Vagina (tissue), 2 donors: ENCODE data around the gene ZFHX3. TPM values are rescaled to one million over a fixed set of nuclear protein-coding genes. Genes with fewer than 3 reads are reported as not detected.

Source experiments
- DNase-seq, 2 donors: peaks; one replicate each; pipeline ENCODE4 v3.0.0-alpha.2; 2017; ENCODE audit errors: extremely low spot score in 2 of 2
- H3K27ac ChIP-seq: fragments of 200-600 bp; sonication (generic); one replicate; pipeline ENCODE4 v1.5.1; 2019
- H3K27me3 ChIP-seq: fragments of 200-600 bp; sonication (generic); one replicate; pipeline ENCODE4 v1.5.1; 2019
- H3K36me3 ChIP-seq, 2 donors: fragments of 200-600 bp; sonication (generic); one replicate each; pipeline ENCODE4 v1.5.1; 2017 to 2019
- H3K4me1 ChIP-seq: fragments of 200-600 bp; sonication (generic); one replicate; pipeline ENCODE4 v1.5.1; 2019
- H3K4me3 ChIP-seq, 2 donors: fragments of 200-600 bp; sonication (generic); 1 replicate in 1 of 2; 2 replicates in 1 of 2; pipeline ENCODE4 v1.5.1; 2016 to 2019
- H3K9me3 ChIP-seq: fragments of 200-600 bp; sonication (generic); one replicate; pipeline ENCODE4 v1.5.1; 2019
- POLR2A ChIP-seq, 2 donors: fragments of 450-650 bp; IDR thresholded peaks; one replicate each; pipeline ENCODE4 v1.6.1; 2017; ENCODE audit warnings: antibody characterized with exemption in 2 of 2, mild to moderate bottlenecking in 2 of 2, moderate library complexity in 2 of 2
- POLR2AphosphoS5 ChIP-seq, 2 donors: sonication (generic); formaldehyde crosslinking; IDR thresholded peaks; one replicate each; pipeline ENCODE4 v1.9.0; 2017; ENCODE audit warnings: antibody characterized with exemption in 2 of 2, mild to moderate bottlenecking in 2 of 2, low read depth in 1 of 2; ENCODE audit not compliant: insufficient read depth in 1 of 2
- intact Hi-C: fragments of 100-400 bp; cut with DNase I; formaldehyde crosslinking; loops from one replicate; pipeline ENCODE4 v1.15.1; 2023
- total RNA-seq: library from RNA; depleted of rRNA; stranded (reverse); fragments of >200 nt; gene quantifications from one replicate; pipeline ENCODE4 v1.2.3, GENCODE V29; 2016
- TF ChIP-seq, protein P1 (sequence below), 3 experiments: fragments of 450-650 bp in 2 of 3; fragments of 200-600 bp in 1 of 3; sonication (generic) in 1 of 3; IDR thresholded peaks; one replicate each; pipeline ENCODE4 v1.5.1; 2017 to 2019; ENCODE audit warnings: antibody characterized with exemption in 3 of 3, mild to moderate bottlenecking in 2 of 3, moderate library complexity in 2 of 3

Gene ZFHX3
- total RNA-seq, 1 donor from 2014 or later, result 28.0 TPM

DNA sequence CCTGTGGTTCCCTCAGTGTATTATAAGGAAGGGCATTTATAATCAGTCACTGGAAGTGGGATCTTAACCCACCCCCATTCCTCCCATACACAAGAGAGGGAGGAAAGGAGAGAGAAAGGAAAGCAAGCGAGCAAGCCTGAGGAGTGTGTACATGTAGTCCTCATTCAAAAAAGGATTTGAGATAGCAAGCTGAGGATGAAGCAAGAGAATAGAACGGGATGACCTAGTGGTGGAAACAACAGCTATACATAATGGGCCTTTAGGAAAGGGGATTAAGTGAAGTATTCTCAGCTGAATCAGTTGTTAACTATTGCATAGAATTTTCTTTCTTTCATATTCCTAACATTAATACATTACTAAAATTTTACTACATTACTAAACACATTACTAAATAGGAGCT is 281.4 kb downstream of the ZFHX3 start:
- no peak for DNase-seq
- H3K27me3 ChIP-seq, result no peaks in the 10 kb centered on the region
- no peaks in the 10 kb centered on the region for H3K4me1 ChIP-seq
- no peaks in the 10 kb centered on the region for H3K9me3 ChIP-seq
- H3K4me3 ChIP-seq, result no peak overlapping the region
- H3K36me3 ChIP-seq, result no peaks in the 10 kb centered on the region
- H3K27ac ChIP-seq, result no peak overlapping the region
- TF ChIP-seq, protein P1, sequence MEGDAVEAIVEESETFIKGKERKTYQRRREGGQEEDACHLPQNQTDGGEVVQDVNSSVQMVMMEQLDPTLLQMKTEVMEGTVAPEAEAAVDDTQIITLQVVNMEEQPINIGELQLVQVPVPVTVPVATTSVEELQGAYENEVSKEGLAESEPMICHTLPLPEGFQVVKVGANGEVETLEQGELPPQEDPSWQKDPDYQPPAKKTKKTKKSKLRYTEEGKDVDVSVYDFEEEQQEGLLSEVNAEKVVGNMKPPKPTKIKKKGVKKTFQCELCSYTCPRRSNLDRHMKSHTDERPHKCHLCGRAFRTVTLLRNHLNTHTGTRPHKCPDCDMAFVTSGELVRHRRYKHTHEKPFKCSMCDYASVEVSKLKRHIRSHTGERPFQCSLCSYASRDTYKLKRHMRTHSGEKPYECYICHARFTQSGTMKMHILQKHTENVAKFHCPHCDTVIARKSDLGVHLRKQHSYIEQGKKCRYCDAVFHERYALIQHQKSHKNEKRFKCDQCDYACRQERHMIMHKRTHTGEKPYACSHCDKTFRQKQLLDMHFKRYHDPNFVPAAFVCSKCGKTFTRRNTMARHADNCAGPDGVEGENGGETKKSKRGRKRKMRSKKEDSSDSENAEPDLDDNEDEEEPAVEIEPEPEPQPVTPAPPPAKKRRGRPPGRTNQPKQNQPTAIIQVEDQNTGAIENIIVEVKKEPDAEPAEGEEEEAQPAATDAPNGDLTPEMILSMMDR (IDR thresholded peaks at IDR 0.05), result no peak
- TF ChIP-seq POLR2A (IDR thresholded peaks at IDR 0.05) (no peak), POLR2AphosphoS5 (IDR thresholded peaks at IDR 0.05; ENCODE audit: insufficient read depth in 1 of 2, low read depth in 1 of 2) (no peak)
- intact Hi-C loops, result no loop called here

DNA sequence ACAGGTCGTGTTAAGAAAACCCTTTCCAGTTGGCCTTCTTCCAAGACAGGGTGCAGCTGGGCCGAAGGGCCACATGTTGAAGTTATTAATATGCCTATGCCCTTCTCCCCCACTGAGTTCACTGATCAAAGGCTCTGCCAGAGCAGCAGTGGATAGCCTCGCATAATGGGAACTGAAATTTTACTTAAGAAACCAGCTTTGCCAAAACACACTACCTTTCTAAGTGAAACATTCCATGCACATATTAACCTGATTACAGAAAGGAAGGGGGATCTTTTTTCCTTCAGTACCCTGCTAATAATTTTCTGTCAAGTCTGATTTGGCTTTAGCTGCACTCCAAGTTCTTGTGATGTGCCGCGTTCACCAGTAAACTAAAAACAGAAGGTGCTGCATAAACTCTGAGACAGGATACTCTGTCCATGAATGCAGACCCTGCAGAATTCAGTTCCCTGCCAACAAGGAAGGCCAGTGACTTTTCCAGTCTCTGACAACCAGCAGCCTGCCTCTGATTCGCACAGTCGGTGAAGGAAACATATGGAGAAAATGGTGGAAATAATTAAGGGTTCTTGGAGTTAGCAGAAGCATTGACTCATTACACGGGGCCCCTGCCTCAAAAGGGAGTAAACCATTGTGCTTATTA is 283.8 kb downstream of the ZFHX3 start:
- Histone ChIP-seq H3K9me3 (no peaks in the 10 kb centered on the region), H3K27me3 (no peaks in the 10 kb centered on the region), H3K36me3 (no peaks in the 10 kb centered on the region), H3K4me1 (no peaks in the 10 kb centered on the region), H3K27ac (no peak overlapping the region), H3K4me3 (no peak overlapping the region)
- no peak for DNase-seq
- no peak for TF ChIP-seq POLR2AphosphoS5 (IDR thresholded peaks at IDR 0.05; ENCODE audit: insufficient read depth in 1 of 2, low read depth in 1 of 2)
- no peak for TF ChIP-seq POLR2A (IDR thresholded peaks at IDR 0.05)
- TF ChIP-seq, protein P1 (IDR thresholded peaks at IDR 0.05), result no peak
- intact Hi-C loops, result no loop called here

DNA sequence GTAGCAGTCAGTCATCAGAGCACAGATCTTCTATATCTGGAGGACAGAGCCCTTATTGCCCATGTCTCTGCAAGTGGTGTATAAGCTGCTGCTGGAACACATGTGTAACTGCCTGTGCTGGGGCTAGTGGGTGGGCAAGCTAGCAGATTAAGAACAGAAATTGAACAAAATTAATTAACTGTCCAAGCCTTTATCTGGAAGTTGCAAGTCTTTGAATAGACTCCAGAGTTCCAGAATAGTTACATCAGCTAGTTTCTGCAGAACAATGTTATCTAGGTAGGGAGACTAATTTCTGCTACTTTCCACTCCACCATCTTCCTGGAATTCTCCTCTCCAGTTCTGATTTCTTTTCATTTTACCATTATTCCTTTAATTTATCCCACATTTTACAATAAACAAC is 287.3 kb downstream of the ZFHX3 start:
- no peak overlapping the region for H3K27ac ChIP-seq
- TF ChIP-seq POLR2A (IDR thresholded peaks at IDR 0.05), result no peak
- TF ChIP-seq, protein P1 (IDR thresholded peaks at IDR 0.05), result no peak
- TF ChIP-seq POLR2AphosphoS5 (IDR thresholded peaks at IDR 0.05; ENCODE audit: insufficient read depth in 1 of 2, low read depth in 1 of 2), result no peak
- H3K9me3 ChIP-seq, result no peaks in the 10 kb centered on the region
- no peaks in the 10 kb centered on the region for H3K36me3 ChIP-seq
- H3K4me1 ChIP-seq, result no peaks in the 10 kb centered on the region
- no peak overlapping the region for H3K4me3 ChIP-seq
- intact Hi-C loops, result no loop called here
- DNase-seq, result no peak
- H3K27me3 ChIP-seq, result no peaks in the 10 kb centered on the region

DNA sequence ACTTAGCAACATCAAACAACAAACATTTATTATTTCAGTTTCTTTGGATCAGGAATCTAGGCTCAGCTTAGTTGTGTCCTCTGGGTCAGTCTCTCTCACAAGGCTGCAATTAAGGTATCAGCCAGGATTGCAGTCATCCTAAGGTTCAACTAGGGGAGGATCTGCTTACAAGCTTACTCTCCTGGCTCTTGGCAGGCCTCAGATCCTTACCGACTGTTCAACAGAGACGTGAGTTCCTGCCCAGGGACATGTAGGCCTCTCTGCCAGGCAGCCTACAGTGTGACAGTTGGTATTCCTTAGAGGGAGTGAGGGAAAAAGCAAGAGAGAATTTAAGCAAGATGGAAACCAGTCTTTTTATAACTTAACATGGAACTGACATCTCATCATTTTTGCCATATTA is 294.0 kb downstream of the ZFHX3 start:
- H3K27me3 ChIP-seq, result no peaks in the 10 kb centered on the region
- no peak for DNase-seq
- H3K4me3 ChIP-seq, result no peak overlapping the region
- no peak overlapping the region for H3K27ac ChIP-seq
- no peaks in the 10 kb centered on the region for H3K9me3 ChIP-seq
- no peaks in the 10 kb centered on the region for H3K4me1 ChIP-seq
- TF ChIP-seq POLR2AphosphoS5 (IDR thresholded peaks at IDR 0.05; ENCODE audit: insufficient read depth in 1 of 2, low read depth in 1 of 2) (no peak), POLR2A (IDR thresholded peaks at IDR 0.05) (no peak)
- TF ChIP-seq, protein P1 (IDR thresholded peaks at IDR 0.05), result no peak
- intact Hi-C loops, result no loop called here
- H3K36me3 ChIP-seq, result no peaks in the 10 kb centered on the region

DNA sequence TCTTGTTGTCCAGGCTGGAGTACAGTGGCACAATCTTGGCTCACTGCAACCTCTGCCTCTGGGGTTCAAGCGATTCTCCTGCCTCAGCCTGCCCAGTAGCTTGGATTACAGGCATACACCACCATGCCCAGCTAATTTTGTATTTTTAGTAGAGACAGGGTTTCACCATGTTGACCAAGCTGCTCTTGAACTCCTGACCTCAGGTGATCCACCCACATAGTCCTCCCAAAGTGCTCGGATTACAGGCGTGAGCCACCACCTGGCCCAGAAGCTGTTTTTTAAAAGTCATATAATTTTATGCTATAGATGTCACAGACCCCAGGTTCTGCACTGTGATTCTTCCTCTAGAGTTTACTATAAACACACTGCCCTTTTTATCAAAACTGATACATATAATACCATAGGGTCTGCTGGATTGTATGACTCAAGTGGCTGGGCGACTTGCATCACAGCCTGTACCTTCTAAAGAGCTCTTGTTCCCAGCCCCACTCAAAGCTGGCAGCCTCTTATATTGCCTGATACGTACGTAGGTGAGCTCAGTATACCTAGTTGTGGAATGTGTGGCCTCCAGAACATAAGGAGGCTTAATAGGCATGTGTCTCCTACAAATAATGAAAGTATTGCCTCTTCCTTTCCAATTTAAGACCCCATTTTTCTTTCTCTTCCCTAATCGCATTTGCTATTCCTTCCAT is 295.8 kb downstream of the ZFHX3 start:
- TF ChIP-seq POLR2AphosphoS5 (IDR thresholded peaks at IDR 0.05; ENCODE audit: insufficient read depth in 1 of 2, low read depth in 1 of 2), result no peak
- TF ChIP-seq, protein P1 (IDR thresholded peaks at IDR 0.05), result no peak
- no peak for TF ChIP-seq POLR2A (IDR thresholded peaks at IDR 0.05)
- Histone ChIP-seq H3K4me1 (no peaks in the 10 kb centered on the region), H3K9me3 (no peaks in the 10 kb centered on the region), H3K4me3 (no peak overlapping the region), H3K36me3 (no peaks in the 10 kb centered on the region), H3K27ac (no peak overlapping the region), H3K27me3 (no peaks in the 10 kb centered on the region)
- DNase-seq, result no peak
- intact Hi-C loops, result no loop called here
